Duodenal mucosa (tissue), 2 donors: Measurements from ENCODE around the gene TMPRSS11A.

ENCODE experiments used
- H3K27ac ChIP-seq: one replicate; pipeline ENCODE4 v1.7.0; 2013; ENCODE audit warnings: low read depth, low read length
- H3K27me3 ChIP-seq, 2 donors: one replicate each; pipeline ENCODE4 v1.7.0; 2013; ENCODE audit warnings: low read length in 2 of 2, control low read depth in 1 of 2; ENCODE audit not compliant: insufficient read depth in 2 of 2, control insufficient read depth in 1 of 2
- H3K36me3 ChIP-seq, 2 donors: one replicate each; pipeline ENCODE4 v1.7.0; 2013; ENCODE audit warnings: low read length in 2 of 2, control low read depth in 1 of 2; ENCODE audit not compliant: insufficient read depth in 2 of 2, control insufficient read depth in 1 of 2
- H3K4me1 ChIP-seq, 2 donors: one replicate each; pipeline ENCODE4 v1.7.0; 2013; ENCODE audit warnings: low read length in 2 of 2, control low read depth in 1 of 2; ENCODE audit not compliant: insufficient read depth in 2 of 2, control insufficient read depth in 1 of 2
- H3K4me3 ChIP-seq, 2 donors: one replicate each; pipeline ENCODE4 v1.7.0; 2013; ENCODE audit warnings: low read length in 2 of 2, low read depth in 1 of 2
- H3K9ac ChIP-seq, 2 donors: one replicate each; pipeline ENCODE4 v1.7.0; 2013; ENCODE audit warnings: low read length in 2 of 2, low read depth in 1 of 2
- H3K9me3 ChIP-seq, 2 donors: one replicate each; pipeline ENCODE4 v1.7.0; 2013; ENCODE audit warnings: low read length in 2 of 2, control low read depth in 1 of 2; ENCODE audit not compliant: control insufficient read depth in 1 of 2

TMPRSS11A gene

DNA sequence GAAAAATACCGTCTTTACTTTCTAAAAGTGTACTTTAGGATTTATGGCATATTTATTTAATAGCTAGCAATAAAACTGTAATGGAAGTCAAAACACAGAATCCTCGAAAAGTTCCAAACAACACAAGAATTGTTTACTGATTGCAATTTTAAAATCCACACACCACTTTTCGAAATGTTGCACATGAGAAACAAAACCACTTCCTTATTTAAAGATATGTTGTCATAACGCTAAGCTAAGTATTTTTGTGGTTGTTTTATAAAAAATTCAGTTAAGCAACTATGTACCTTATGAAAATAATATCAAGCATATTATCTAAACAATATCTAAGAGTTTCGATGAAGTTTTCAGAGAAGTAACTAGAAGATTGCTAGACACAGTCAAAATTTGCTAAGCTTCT lies 79.8 kb downstream of the TMPRSS11A start:
- H3K4me1 ChIP-seq: no peaks in the 10 kb centered on the region

DNA sequence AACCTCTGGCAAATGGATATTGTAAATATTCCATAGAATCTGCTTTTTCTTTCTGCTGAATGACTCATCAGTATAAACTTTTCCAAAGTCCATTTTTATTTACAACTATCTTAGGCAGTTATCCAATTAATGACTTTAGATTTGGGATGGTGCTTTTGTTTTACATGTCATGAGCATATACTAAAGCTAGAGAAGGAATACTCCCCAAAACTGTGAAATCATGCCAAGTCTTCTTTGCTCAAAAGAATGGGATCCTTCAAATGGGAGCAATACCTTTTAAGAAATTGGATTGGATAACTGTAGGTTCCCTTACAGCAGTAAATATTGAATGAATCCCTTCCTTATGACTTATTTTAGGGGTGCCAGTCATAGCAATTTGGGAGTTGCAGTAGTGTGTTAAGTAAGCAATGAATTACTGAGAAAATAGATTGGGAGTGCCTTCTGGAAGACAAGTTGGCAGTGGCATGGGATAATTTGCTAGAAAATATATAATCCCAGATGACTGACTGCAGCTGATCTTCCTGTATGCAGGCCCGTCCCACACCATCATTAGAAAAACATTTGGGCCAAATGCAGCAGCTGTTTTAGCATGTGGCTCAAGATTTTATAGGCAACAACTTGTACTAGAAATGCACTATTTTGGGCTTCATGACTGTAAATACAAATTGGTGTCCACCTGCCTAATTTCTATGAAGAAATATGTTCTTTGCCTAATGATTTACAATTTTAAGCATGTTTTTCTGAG lies 82.3 kb downstream of the TMPRSS11A start:
- H3K36me3 ChIP-seq: no peaks in the 10 kb centered on the region
- H3K9ac ChIP-seq: no peak overlapping the region
- H3K4me1 ChIP-seq: no peaks in the 10 kb centered on the region
- no peaks in the 10 kb centered on the region for H3K9me3 ChIP-seq
- H3K27me3 ChIP-seq: no peaks in the 10 kb centered on the region
- H3K4me3 ChIP-seq: no peak overlapping the region
- H3K27ac ChIP-seq: no peak overlapping the region

More for the DNA sequence above, 79.8 kb downstream of the TMPRSS11A start:
- H3K9ac ChIP-seq: no peak overlapping the region
- no peak overlapping the region for H3K4me3 ChIP-seq
- no peaks in the 10 kb centered on the region for H3K36me3 ChIP-seq
- no peaks in the 10 kb centered on the region for H3K27me3 ChIP-seq
- no peak overlapping the region for H3K27ac ChIP-seq
- H3K9me3 ChIP-seq: no peaks in the 10 kb centered on the region

DNA sequence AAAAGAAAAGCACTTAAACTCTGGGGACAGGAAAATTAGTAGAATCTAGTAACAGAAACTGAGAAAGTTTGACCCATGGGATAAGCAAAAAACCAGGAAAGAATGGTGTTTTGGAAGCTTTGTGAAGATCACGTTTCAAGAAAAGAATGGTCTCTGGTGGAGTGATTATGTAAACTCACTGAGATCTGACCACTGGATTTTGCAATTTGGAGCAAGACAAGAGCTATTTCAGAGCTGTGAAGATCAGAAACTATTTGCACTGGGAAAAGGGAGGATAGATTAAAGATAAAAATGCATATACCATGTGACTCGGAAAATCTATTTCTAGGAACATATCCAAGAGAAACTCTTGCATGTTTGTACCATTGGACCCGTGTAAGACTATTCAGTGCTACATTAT lies 83.8 kb downstream of the TMPRSS11A start:
- H3K36me3 ChIP-seq: no peaks in the 10 kb centered on the region
- no peak overlapping the region for H3K4me3 ChIP-seq
- H3K27me3 ChIP-seq: no peaks in the 10 kb centered on the region
- H3K9me3 ChIP-seq: no peaks in the 10 kb centered on the region
- no peak overlapping the region for H3K27ac ChIP-seq
- H3K4me1 ChIP-seq: no peaks in the 10 kb centered on the region
- H3K9ac ChIP-seq: no peak overlapping the region

DNA sequence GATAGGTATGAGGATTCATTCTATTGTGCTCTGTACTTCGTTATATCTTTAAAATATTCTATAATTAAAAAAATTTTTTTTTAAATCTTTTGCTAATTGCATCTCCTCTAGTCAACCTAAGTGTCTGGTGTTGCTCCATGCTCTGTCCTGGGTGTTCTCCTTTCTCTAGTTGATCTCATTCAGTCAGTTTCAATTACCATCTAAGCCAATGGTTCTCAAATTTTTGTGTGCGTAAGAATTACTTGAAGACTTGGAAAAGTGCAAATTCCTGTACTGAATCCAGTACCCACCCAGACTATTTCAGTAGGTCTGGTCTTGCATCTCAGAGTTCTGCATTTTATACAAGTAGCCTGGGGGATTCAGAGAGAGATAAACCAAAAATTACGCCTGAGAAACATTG lies 86.2 kb downstream of the TMPRSS11A start:
- H3K36me3 ChIP-seq: no peaks in the 10 kb centered on the region
- no peak overlapping the region for H3K9ac ChIP-seq
- H3K4me1 ChIP-seq: no peaks in the 10 kb centered on the region
- no peak overlapping the region for H3K27ac ChIP-seq
- H3K27me3 ChIP-seq: no peaks in the 10 kb centered on the region
- H3K9me3 ChIP-seq: no peaks in the 10 kb centered on the region
- H3K4me3 ChIP-seq: no peak overlapping the region

DNA sequence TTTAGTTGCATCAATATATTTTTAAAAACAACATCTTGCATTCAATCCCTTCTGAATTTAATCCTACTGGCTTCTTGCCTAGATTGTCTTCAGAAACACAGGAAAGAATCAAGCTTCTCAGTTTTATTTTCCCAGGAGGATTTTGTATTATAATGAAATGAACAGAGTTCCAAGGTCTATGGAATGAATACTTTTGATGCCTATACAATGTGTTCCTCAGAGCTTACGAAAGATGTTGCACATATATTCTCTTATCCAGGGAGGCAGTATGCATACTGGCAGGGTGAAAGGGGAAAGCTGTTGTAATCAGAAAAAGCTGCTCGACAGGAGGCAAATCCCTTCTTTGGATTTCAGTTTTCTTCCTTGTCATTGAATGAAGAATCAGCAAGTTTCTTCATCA lies 88.3 kb downstream of the TMPRSS11A start:
- Histone ChIP-seq H3K27ac (no peak overlapping the region), H3K4me3 (no peak overlapping the region), H3K4me1 (no peaks in the 10 kb centered on the region), H3K27me3 (no peaks in the 10 kb centered on the region), H3K9me3 (no peaks in the 10 kb centered on the region), H3K36me3 (no peaks in the 10 kb centered on the region), H3K9ac (no peak overlapping the region)

DNA sequence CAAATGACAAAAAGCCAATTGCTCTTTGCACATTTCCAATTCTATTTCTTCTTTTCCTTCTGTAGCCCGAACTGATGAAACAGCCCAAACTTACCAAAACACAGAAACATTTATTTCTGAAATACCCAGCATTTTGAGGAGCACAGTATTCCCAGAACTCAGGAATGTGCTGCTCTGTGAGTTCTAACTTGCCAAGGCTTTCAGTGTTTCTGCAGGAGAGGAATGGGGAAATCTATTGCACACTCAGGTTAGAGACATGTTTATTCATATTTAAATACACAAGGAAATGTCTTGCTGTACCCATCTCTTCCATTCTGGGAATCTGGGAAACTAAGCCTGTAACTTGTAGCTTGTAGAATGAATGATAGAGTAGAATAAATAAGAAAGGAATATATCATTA lies 90.2 kb downstream of the TMPRSS11A start:
- Histone ChIP-seq H3K9ac (no peak overlapping the region), H3K27ac (no peak overlapping the region), H3K4me1 (no peaks in the 10 kb centered on the region), H3K36me3 (no peaks in the 10 kb centered on the region), H3K4me3 (no peak overlapping the region), H3K9me3 (no peaks in the 10 kb centered on the region), H3K27me3 (no peaks in the 10 kb centered on the region)

DNA sequence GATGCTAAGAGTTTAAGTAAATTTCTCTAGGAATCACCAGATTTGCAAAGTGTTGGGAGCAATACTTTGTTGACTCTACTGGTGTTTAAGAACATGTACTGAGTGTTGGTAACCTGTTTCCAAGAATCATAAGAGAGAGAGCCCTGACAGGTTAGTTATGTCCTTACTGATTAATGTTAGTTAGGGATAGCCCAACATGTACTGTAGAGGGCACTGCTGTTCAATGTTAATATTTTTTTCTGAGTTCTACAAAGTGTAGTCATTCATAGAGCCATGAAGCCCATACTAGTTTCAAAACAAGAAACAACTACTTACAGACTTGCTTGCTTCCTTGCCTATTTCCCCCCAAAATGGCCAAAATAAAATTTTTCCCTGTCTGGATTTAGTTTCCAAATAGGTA lies 91.4 kb downstream of the TMPRSS11A start:
- H3K27ac ChIP-seq: no peak overlapping the region
- no peaks in the 10 kb centered on the region for H3K36me3 ChIP-seq
- no peak overlapping the region for H3K9ac ChIP-seq
- H3K4me1 ChIP-seq: no peaks in the 10 kb centered on the region
- no peaks in the 10 kb centered on the region for H3K27me3 ChIP-seq
- H3K4me3 ChIP-seq: no peak overlapping the region
- no peaks in the 10 kb centered on the region for H3K9me3 ChIP-seq

DNA sequence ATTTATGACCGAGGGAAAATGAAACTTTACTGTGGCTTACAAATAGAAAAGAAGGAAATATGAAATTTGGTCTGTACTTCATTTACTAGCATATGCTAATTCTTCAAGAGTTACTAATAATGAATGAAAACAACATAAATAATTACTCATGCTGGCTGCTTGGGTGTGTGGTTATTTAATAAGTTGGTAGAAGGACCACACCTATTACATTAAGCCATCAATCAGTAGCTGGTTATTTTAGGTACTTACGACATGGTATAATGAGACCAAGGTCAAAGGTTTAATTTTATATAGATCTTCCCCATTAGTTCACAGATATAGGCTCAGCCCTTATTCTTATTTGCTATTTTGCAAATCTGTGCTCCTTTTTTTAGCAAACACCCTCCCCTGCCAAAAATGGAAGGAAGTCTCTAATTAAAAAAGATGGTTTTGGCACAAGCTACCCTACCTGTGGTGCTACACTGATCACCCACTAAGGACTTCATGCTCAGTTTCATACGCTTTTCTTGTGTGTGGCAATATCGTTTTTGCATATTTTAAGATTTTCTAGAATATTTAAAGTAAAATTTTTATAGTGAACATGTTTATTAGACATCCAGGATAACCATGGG lies 93.6 kb downstream of the TMPRSS11A start:
- Histone ChIP-seq H3K9me3 (no peaks in the 10 kb centered on the region), H3K27me3 (no peaks in the 10 kb centered on the region), H3K36me3 (no peaks in the 10 kb centered on the region), H3K4me1 (no peaks in the 10 kb centered on the region), H3K27ac (no peak overlapping the region), H3K9ac (no peak overlapping the region), H3K4me3 (no peak overlapping the region)

DNA sequence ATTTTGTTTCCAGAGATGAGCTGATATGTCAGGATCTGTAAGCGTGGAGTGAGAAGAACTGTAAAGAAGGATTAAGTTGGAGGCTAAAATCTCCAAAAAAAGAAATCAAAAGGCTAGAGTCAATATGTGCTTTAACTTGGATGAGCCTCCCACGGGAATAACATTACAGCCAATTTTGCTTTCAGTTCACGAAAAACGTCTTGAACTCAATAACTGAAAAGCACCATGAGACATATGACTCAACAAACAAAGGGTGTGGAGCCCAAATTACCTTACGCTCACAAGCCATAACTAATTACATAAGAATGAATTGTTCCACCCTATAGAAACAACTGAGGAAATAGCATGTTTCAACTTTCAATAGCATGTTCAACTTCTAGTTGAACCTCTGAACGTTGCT lies 101.8 kb downstream of the TMPRSS11A start:
- Histone ChIP-seq H3K4me3 (no peak overlapping the region), H3K9ac (no peak overlapping the region), H3K9me3 (no peaks in the 10 kb centered on the region), H3K36me3 (no peaks in the 10 kb centered on the region), H3K27me3 (no peaks in the 10 kb centered on the region), H3K27ac (no peak overlapping the region), H3K4me1 (no peaks in the 10 kb centered on the region)
